SK-N-SH treated with all-trans-retinoic acid at 6 μM for 48 hours (cell line): ENCODE measurements around the gene IL7R.

Source experiments
- ARNTL ChIP-seq: fragments of 450-650 bp; formaldehyde crosslinking; IDR thresholded peaks from 2 replicates; pipeline ENCODE4 v1.5.0; 2020; ENCODE audit warnings: low read depth, mild to moderate bottlenecking, moderate library complexity, borderline replicate concordance
- CREB5 ChIP-seq: fragments of 250-450 bp; sonication (Bioruptor Pico); IDR thresholded peaks from 2 replicates; pipeline ENCODE4 v1.5.1; 2020; ENCODE audit warnings: low read depth, mild to moderate bottlenecking, moderate library complexity
- ESRRG ChIP-seq: fragments of 250-450 bp; sonication (Bioruptor Pico); IDR thresholded peaks from 2 replicates; pipeline ENCODE4 v1.6.1; 2021; ENCODE audit warnings: mild to moderate bottlenecking
- ISL1 ChIP-seq: fragments of 250-450 bp; sonication (Bioruptor Pico); IDR thresholded peaks from 2 replicates; pipeline ENCODE4 v2.1.2; 2022; ENCODE audit warnings: mild to moderate bottlenecking, moderate library complexity
- PATZ1 ChIP-seq: fragments of 250-450 bp; sonication (Bioruptor Pico); IDR thresholded peaks from 2 replicates; pipeline ENCODE4 v1.8.0; 2020; ENCODE audit warnings: mild to moderate bottlenecking, moderate library complexity, borderline replicate concordance
- RARB ChIP-seq: fragments of 250-450 bp; sonication (Bioruptor Pico); IDR thresholded peaks from 2 replicates; pipeline ENCODE4 v1.8.0; 2021; ENCODE audit warnings: mild to moderate bottlenecking, moderate library complexity
- SNAI2 ChIP-seq: fragments of 250-450 bp; sonication (Bioruptor Pico); IDR thresholded peaks from 2 replicates; pipeline ENCODE4 v1.5.0; 2020; ENCODE audit warnings: mild to moderate bottlenecking, moderate library complexity
- TCF4 ChIP-seq: fragments of 250-450 bp; sonication (Bioruptor Pico); IDR thresholded peaks from 2 replicates; pipeline ENCODE4 v1.8.0; 2021; ENCODE audit warnings: mild to moderate bottlenecking, moderate library complexity, borderline replicate concordance
- TOX ChIP-seq: fragments of 250-450 bp; sonication (Bioruptor Pico); IDR thresholded peaks from 2 replicates; pipeline ENCODE4 v1.8.0; 2021; ENCODE audit warnings: mild to moderate bottlenecking, moderate library complexity, borderline replicate concordance
- ZFP30 ChIP-seq: fragments of 450-650 bp; formaldehyde crosslinking; IDR thresholded peaks from 2 replicates; pipeline ENCODE4 v1.5.0; 2022; ENCODE audit warnings: mild to moderate bottlenecking, moderate library complexity
- ZNF565 ChIP-seq: fragments of 450-650 bp; formaldehyde crosslinking; conservative IDR thresholded peaks from 2 replicates; pipeline ENCODE4 v1.5.0; 2020; ENCODE audit warnings: low read depth, mild to moderate bottlenecking, moderate library complexity
- ZNF8 ChIP-seq: fragments of 450-650 bp; formaldehyde crosslinking; IDR thresholded peaks from 2 replicates; pipeline ENCODE4 v1.5.0; 2020; ENCODE audit warnings: mild to moderate bottlenecking, moderate library complexity
- TF ChIP-seq, protein P1 (sequence below): fragments of 250-450 bp; sonication (Bioruptor Pico); IDR thresholded peaks from 2 replicates; pipeline ENCODE4 v1.8.0; 2021; ENCODE audit warnings: low read depth, mild to moderate bottlenecking, moderate library complexity, borderline replicate concordance

DNA sequence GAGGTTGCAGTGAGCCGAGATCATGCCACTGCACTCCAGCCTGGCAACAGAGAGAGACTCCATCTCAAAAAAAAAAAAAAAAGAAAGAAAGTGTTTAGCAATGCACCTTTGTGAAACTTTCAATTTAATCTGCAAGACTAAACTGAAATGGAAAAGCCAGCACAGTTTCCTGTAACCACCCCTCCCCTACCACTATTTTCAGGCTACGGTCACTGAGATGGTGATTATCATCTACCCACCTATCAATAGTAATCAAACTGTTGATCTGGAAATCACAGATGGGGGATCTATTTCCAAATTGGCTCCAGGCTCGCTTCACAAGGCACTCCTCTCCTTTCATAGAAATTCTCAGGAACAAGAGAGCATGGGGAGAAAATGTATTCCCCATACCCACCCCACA lies 30.6 kb upstream of the IL7R start:
- TF ChIP-seq TCF4 (CRISPR knock-in tag) (no peak), SNAI2 (CRISPR knock-in tag) (no peak), PATZ1 (no peak), CREB5 (CRISPR knock-in tag) (no peak), ARNTL (no peak), ZNF565 (no peak), RARB (CRISPR knock-in tag) (no peak), ZFP30 (CRISPR knock-in tag) (no peak), TOX (CRISPR knock-in tag) (no peak), ZNF8 (CRISPR knock-in tag) (no peak), ISL1 (no peak), ESRRG (CRISPR knock-in tag) (no peak)
- TF ChIP-seq, protein P1, sequence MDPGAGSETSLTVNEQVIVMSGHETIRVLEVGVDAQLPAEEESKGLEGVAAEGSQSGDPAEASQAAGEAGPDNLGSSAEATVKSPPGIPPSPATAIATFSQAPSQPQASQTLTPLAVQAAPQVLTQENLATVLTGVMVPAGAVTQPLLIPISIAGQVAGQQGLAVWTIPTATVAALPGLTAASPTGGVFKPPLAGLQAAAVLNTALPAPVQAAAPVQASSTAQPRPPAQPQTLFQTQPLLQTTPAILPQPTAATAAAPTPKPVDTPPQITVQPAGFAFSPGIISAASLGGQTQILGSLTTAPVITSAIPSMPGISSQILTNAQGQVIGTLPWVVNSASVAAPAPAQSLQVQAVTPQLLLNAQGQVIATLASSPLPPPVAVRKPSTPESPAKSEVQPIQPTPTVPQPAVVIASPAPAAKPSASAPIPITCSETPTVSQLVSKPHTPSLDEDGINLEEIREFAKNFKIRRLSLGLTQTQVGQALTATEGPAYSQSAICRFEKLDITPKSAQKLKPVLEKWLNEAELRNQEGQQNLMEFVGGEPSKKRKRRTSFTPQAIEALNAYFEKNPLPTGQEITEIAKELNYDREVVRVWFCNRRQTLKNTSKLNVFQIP (CRISPR knock-in tag): no peak
